Osteoblast (primary cell): ENCODE measurements around the gene STX8. TPM values are rescaled to one million over a fixed set of nuclear protein-coding genes. Genes with fewer than 3 reads are reported as not detected.
A peak's percentile ranks its signal among the peaks of the same experiment; 100 is the strongest.

Source experiments
- DNase-seq: peaks from one replicate; pipeline ENCODE4 v3.0.0; 2011; ENCODE audit warnings: low spot score, mixed read lengths; ENCODE audit not compliant: insufficient read length; ENCODE audit errors: missing footprints
- H2AFZ ChIP-seq: 2 replicates; pipeline ENCODE4 v1.6.0; 2011; ENCODE audit warnings: mild to moderate bottlenecking, low read length
- H3K27ac ChIP-seq: 2 replicates; pipeline ENCODE4 v1.5.1; 2011; ENCODE audit warnings: mild to moderate bottlenecking, low read depth, low read length, moderate library complexity
- H3K27me3 ChIP-seq: 2 replicates; pipeline ENCODE4 v1.6.0; 2012; ENCODE audit warnings: mild to moderate bottlenecking, control low read depth, inconsistent platforms, low read length, moderate library complexity; ENCODE audit not compliant: insufficient read depth
- H3K36me3 ChIP-seq: 2 replicates; pipeline ENCODE4 v1.5.1; 2011; ENCODE audit warnings: mild to moderate bottlenecking, low read length, control low read depth, moderate library complexity; ENCODE audit not compliant: insufficient read depth
- H3K4me1 ChIP-seq: 2 replicates; pipeline ENCODE4 v1.5.1; 2011; ENCODE audit warnings: mild to moderate bottlenecking, low read length, control low read depth, moderate library complexity; ENCODE audit not compliant: insufficient read depth
- H3K4me2 ChIP-seq: 2 replicates; pipeline ENCODE4 v1.6.0; 2011; ENCODE audit warnings: mild to moderate bottlenecking, low read length; ENCODE audit not compliant: insufficient read depth
- H3K4me3 ChIP-seq: fragments of 200-600 bp; sonication (generic); 3 replicates; pipeline ENCODE4 v1.5.1; 2012; ENCODE audit warnings: mild to moderate bottlenecking, low read length, inconsistent platforms; ENCODE audit not compliant: insufficient read depth
- H3K79me2 ChIP-seq: 2 replicates; pipeline ENCODE4 v1.6.0; 2012; ENCODE audit warnings: mild to moderate bottlenecking, low read length, control low read depth, inconsistent platforms; ENCODE audit not compliant: insufficient read depth
- H3K9me3 ChIP-seq: 2 replicates; pipeline ENCODE4 v1.5.1; 2011; ENCODE audit warnings: low read depth, low read length, control low read depth
- H4K20me1 ChIP-seq: 2 replicates; pipeline ENCODE4 v1.6.0; 2012; ENCODE audit warnings: mild to moderate bottlenecking, low read length, control low read depth; ENCODE audit not compliant: insufficient read depth
- CTCF ChIP-seq: IDR thresholded peaks from 2 replicates; pipeline ENCODE4 v1.5.1; 2011; ENCODE audit warnings: mild to moderate bottlenecking, low read depth, low read length, moderate library complexity; ENCODE audit errors: extremely low read depth
- total RNA-seq: library from RNA; depleted of rRNA; stranded (reverse); fragments of >200 nt; gene quantifications from 2 replicates; pipeline ENCODE4 v1.2.3, GENCODE V29; 2012

STX8 gene
- total RNA-seq, 1 donor: 72.7 TPM

- Histone ChIP-seq H3K27me3 (no peaks in the 10 kb centered on the region), H3K9me3 (no peaks in the 10 kb centered on the region), H3K4me3 (no peak overlapping the region), H2AFZ (no peak overlapping the region), H3K27ac (no peak overlapping the region), H3K36me3 (no peaks in the 10 kb centered on the region), H4K20me1 (no peaks in the 10 kb centered on the region), H3K4me1 (peaks cover 5% of the 10 kb centered on the region), H3K79me2 (no peaks in the 10 kb centered on the region), H3K4me2 (no peak overlapping the region)
- TF ChIP-seq CTCF: no peak
- no peak for DNase-seq
Measured at GRCh38 chr17:9213303-9213640, 362.3 kb downstream of the STX8 start.

- Histone ChIP-seq H3K36me3 (no peaks in the 10 kb centered on the region), H2AFZ (no peak overlapping the region), H3K27ac (no peak overlapping the region), H3K4me3 (no peak overlapping the region), H3K79me2 (no peaks in the 10 kb centered on the region), H3K4me1 (peaks cover 5% of the 10 kb centered on the region), H4K20me1 (no peaks in the 10 kb centered on the region), H3K9me3 (no peaks in the 10 kb centered on the region), H3K4me2 (no peak overlapping the region), H3K27me3 (no peaks in the 10 kb centered on the region)
- peak; percentile 27 for DNase-seq
- no peak for TF ChIP-seq CTCF
Measured at GRCh38 chr17:9212376-9213302, 363.0 kb downstream of the STX8 start.

GRCh38 chr17:9211133-9211765, 364.4 kb downstream of the STX8 start:
- peaks cover 10% of the 10 kb centered on the region for H3K27me3 ChIP-seq
- no peak overlapping the region for H2AFZ ChIP-seq
- DNase-seq: no peak
- no peaks in the 10 kb centered on the region for H3K79me2 ChIP-seq
- no peak overlapping the region for H3K4me2 ChIP-seq
- H3K9me3 ChIP-seq: no peaks in the 10 kb centered on the region
- no peak for TF ChIP-seq CTCF
- no peaks in the 10 kb centered on the region for H4K20me1 ChIP-seq
- H3K27ac ChIP-seq: no peak overlapping the region
- no peaks in the 10 kb centered on the region for H3K4me1 ChIP-seq
- H3K36me3 ChIP-seq: no peaks in the 10 kb centered on the region
- no peak overlapping the region for H3K4me3 ChIP-seq

- H3K27me3 ChIP-seq: peaks cover 19% of the 10 kb centered on the region
- H3K4me1 ChIP-seq: no peaks in the 10 kb centered on the region
- TF ChIP-seq CTCF: no peak
- no peak overlapping the region for H3K27ac ChIP-seq
- H3K36me3 ChIP-seq: no peaks in the 10 kb centered on the region
- no peaks in the 10 kb centered on the region for H4K20me1 ChIP-seq
- no peak overlapping the region for H2AFZ ChIP-seq
- H3K9me3 ChIP-seq: no peaks in the 10 kb centered on the region
- H3K4me3 ChIP-seq: no peak overlapping the region
- no peaks in the 10 kb centered on the region for H3K79me2 ChIP-seq
- DNase-seq: peak; percentile 68
- H3K4me2 ChIP-seq: no peak overlapping the region
Measured at GRCh38 chr17:9209781-9210370, 365.7 kb downstream of the STX8 start.
